Esophagus squamous epithelium (tissue), 4 donors: ENCODE measurements around the gene COL24A1.

Experiments
- CTCF ChIP-seq, 6 experiments: fragments of 450-650 bp in 4 of 6; fragments of 200-600 bp in 2 of 6; sonication (generic) in 2 of 6; IDR thresholded peaks; one replicate each; pipeline ENCODE4 v1.5.1; 2016 to 2019; ENCODE audit warnings: antibody characterized with exemption in 6 of 6, mild to moderate bottlenecking in 4 of 6, moderate library complexity in 4 of 6
- POLR2A ChIP-seq, 4 donors: fragments of 450-650 bp; IDR thresholded peaks; one replicate each; pipeline ENCODE4 v1.6.1; 2017; ENCODE audit warnings: antibody characterized with exemption in 4 of 4, mild to moderate bottlenecking in 4 of 4, moderate library complexity in 3 of 4

- TF ChIP-seq CTCF (IDR thresholded peaks at IDR 0.05) (no peak), POLR2A (IDR thresholded peaks at IDR 0.05) (no peak)
Observed at GRCh38 chr1:85822696-85823095, 333.9 kb downstream of the COL24A1 start.
